ENCODE measurements around the gene HS6ST2. TPM values are rescaled to one million over a fixed set of nuclear protein-coding genes. Genes with fewer than 3 reads are reported as not detected.

Gene HS6ST2
- total RNA-seq, 1 donor from 2014 or later: 6.2 TPM

DNA sequence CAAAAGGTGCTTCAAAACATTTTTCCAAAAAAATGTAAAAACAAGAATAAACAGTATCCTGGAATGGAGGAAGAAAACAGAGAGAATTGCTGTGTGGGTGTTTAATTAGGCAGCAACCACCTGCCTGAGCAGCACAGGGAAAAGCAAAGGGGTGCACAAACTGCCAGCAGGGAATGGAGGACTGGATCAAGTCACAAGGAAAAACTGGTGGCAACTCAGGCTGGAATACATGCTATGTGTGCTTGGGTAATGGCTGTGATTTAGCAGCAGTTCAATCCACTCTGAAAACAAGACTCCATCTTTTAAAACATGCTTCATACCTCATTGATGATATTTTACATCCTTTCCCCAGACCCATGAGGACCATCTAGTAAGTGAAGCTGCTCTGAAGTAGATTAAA lies 179.5 kb downstream of the HS6ST2 start:
- no peaks in the 10 kb centered on the region for H3K4me1 Mint-ChIP-seq (ENCODE audit: unreplicated experiment)
- H3K4me3 Mint-ChIP-seq (ENCODE audit: unreplicated experiment): no peak overlapping the region
- H3K27me3 Mint-ChIP-seq (ENCODE audit: unreplicated experiment): no peaks in the 10 kb centered on the region
- H3K36me3 Mint-ChIP-seq (ENCODE audit: unreplicated experiment): no peaks in the 10 kb centered on the region
- H3K9me3 Mint-ChIP-seq (ENCODE audit: unreplicated experiment): no peaks in the 10 kb centered on the region
- H3K27ac Mint-ChIP-seq (ENCODE audit: unreplicated experiment): no peak overlapping the region
- no peak for DNase-seq (ENCODE audit: extremely low spot score, unreplicated experiment)
- TF ChIP-seq, protein P1, sequence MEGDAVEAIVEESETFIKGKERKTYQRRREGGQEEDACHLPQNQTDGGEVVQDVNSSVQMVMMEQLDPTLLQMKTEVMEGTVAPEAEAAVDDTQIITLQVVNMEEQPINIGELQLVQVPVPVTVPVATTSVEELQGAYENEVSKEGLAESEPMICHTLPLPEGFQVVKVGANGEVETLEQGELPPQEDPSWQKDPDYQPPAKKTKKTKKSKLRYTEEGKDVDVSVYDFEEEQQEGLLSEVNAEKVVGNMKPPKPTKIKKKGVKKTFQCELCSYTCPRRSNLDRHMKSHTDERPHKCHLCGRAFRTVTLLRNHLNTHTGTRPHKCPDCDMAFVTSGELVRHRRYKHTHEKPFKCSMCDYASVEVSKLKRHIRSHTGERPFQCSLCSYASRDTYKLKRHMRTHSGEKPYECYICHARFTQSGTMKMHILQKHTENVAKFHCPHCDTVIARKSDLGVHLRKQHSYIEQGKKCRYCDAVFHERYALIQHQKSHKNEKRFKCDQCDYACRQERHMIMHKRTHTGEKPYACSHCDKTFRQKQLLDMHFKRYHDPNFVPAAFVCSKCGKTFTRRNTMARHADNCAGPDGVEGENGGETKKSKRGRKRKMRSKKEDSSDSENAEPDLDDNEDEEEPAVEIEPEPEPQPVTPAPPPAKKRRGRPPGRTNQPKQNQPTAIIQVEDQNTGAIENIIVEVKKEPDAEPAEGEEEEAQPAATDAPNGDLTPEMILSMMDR (IDR thresholded peaks at IDR 0.05): no peak

DNA sequence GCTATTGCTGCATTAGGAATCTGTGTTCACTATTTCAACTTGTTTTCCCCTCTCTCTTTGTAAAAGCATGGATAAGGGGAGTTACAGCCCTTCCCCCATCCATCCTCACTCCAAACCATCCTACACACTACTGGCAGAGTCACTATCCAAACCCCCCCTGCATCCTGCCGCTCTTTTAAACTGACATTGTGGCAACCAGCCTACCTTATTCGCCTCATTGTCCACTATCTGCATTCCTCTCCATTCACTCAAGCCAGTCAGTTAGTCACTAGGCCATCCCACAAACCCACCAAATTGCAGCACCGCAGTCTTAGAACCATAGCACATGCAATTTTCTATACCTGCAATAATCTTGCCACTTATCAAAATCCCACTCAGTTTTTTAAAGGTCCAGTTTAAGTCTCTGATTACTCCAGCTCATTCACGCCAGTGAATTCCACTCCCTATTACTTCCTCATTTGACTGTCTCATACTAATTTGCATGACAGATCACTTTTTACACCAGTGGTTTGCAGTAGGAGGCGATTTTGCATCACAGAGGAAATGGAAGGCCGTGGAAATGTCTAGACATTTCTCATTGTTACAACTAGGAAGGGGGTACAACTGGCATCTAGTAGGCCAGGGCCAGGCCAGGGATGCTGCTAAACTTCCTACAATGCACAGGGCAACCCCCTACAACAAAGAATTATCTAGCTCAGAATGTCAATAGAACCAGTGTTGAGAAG lies 181.8 kb downstream of the HS6ST2 start:
- H3K27ac Mint-ChIP-seq (ENCODE audit: unreplicated experiment): no peak overlapping the region
- no peak overlapping the region for H3K4me3 Mint-ChIP-seq (ENCODE audit: unreplicated experiment)
- H3K27me3 Mint-ChIP-seq (ENCODE audit: unreplicated experiment): no peaks in the 10 kb centered on the region
- no peaks in the 10 kb centered on the region for H3K9me3 Mint-ChIP-seq (ENCODE audit: unreplicated experiment)
- DNase-seq (ENCODE audit: extremely low spot score, unreplicated experiment): no peak
- TF ChIP-seq, protein P1 (IDR thresholded peaks at IDR 0.05): no peak
- no peaks in the 10 kb centered on the region for H3K4me1 Mint-ChIP-seq (ENCODE audit: unreplicated experiment)
- no peaks in the 10 kb centered on the region for H3K36me3 Mint-ChIP-seq (ENCODE audit: unreplicated experiment)

DNA sequence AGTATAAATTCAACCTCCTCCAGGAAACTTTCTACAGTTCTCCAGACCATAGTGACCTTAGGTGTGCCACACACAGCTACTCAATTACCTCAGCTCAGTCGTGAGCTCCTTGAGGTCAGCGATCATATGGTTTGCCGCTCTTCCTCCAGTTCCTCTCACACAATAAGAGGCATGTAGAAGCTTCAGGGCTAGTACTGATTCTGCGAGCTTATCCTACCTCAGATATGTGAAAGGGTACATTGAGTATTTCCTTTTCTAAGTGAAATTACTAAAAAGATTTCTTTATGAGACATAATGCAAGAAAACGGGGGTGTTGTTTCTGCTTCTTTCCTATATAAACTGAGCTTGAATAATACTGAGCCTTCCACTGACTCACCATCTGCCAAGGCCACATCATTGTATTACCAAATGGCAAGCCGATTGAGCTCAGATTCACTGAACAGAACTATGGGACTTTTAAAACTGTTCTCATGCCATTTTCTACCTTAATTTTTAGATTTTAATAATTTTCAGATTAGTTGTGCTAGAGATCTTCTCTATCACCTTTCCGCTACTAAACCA lies 183.1 kb downstream of the HS6ST2 start:
- H3K27ac Mint-ChIP-seq (ENCODE audit: unreplicated experiment): no peak overlapping the region
- TF ChIP-seq, protein P1 (IDR thresholded peaks at IDR 0.05): no peak
- H3K9me3 Mint-ChIP-seq (ENCODE audit: unreplicated experiment): no peaks in the 10 kb centered on the region
- DNase-seq (ENCODE audit: extremely low spot score, unreplicated experiment): no peak
- no peaks in the 10 kb centered on the region for H3K27me3 Mint-ChIP-seq (ENCODE audit: unreplicated experiment)
- H3K36me3 Mint-ChIP-seq (ENCODE audit: unreplicated experiment): no peaks in the 10 kb centered on the region
- H3K4me3 Mint-ChIP-seq (ENCODE audit: unreplicated experiment): no peak overlapping the region
- H3K4me1 Mint-ChIP-seq (ENCODE audit: unreplicated experiment): no peaks in the 10 kb centered on the region

DNA sequence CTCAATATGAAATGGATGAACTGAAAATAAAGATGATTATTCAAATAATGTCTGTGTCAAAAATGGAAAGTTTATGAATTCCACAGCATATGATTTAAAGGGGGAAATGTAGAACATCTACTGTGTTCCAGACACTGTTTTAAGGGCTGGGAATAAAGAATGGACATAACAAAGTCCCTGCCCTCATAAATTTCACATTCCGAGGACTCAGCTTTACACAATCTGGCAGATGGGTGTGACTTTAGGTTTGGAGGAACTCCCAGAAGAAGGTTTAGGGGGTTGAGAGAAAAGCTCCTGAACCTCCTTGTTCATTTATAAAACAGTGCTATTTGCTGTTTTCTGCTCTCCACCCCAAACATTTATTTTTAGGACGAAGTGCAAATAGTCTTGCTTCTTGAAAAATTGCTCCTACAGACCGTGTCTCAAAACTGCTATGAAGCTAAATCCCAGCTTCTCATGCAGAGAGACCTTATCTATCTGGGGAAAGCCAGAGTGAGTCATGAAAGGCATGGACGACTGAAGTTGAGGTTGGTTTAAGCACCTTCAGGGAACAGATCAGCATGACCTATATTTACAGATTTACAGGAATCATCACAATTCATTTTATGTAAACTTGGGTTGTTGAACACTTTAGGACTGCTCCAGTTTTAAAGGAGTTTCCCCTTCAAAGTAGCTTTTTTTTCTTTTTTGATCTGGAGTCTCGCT lies 184.3 kb downstream of the HS6ST2 start:
- no peak overlapping the region for H3K4me3 Mint-ChIP-seq (ENCODE audit: unreplicated experiment)
- no peak overlapping the region for H3K27ac Mint-ChIP-seq (ENCODE audit: unreplicated experiment)
- no peaks in the 10 kb centered on the region for H3K4me1 Mint-ChIP-seq (ENCODE audit: unreplicated experiment)
- H3K27me3 Mint-ChIP-seq (ENCODE audit: unreplicated experiment): no peaks in the 10 kb centered on the region
- H3K36me3 Mint-ChIP-seq (ENCODE audit: unreplicated experiment): no peaks in the 10 kb centered on the region
- TF ChIP-seq, protein P1 (IDR thresholded peaks at IDR 0.05): no peak
- no peaks in the 10 kb centered on the region for H3K9me3 Mint-ChIP-seq (ENCODE audit: unreplicated experiment)
- DNase-seq (ENCODE audit: extremely low spot score, unreplicated experiment): no peak

DNA sequence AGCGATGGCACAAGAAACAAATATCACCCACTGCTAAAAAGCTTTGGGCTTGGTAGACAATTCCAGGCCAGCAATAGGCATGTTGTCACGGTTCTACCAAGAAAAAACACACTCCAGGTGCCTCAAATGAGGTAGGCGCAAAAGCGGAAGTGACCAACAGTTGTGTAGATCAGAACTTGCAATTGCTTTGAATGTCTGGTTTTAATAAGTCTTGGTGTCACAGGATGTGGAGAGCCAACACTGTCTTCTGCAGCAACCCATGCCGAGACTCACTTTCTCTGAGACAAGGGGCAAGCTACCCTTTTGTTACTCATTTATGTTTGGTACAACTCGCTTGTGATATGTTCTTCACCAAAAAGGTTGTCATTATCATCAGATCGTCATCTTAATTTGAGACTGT lies 188.8 kb downstream of the HS6ST2 start:
- H3K4me3 Mint-ChIP-seq (ENCODE audit: unreplicated experiment): no peak overlapping the region
- H3K27ac Mint-ChIP-seq (ENCODE audit: unreplicated experiment): no peak overlapping the region
- H3K27me3 Mint-ChIP-seq (ENCODE audit: unreplicated experiment): no peaks in the 10 kb centered on the region
- no peaks in the 10 kb centered on the region for H3K9me3 Mint-ChIP-seq (ENCODE audit: unreplicated experiment)
- no peaks in the 10 kb centered on the region for H3K36me3 Mint-ChIP-seq (ENCODE audit: unreplicated experiment)
- no peaks in the 10 kb centered on the region for H3K4me1 Mint-ChIP-seq (ENCODE audit: unreplicated experiment)
- no peak for DNase-seq (ENCODE audit: extremely low spot score, unreplicated experiment)
- TF ChIP-seq, protein P1 (IDR thresholded peaks at IDR 0.05): no peak
